Astrocyte of the cerebellum (primary cell): ENCODE data around the gene EDDM3A.
"Not testable (repeated sequence)": the region's sequence is repeated elsewhere in the genome, so short reads cannot be mapped to it uniquely, and the experiment has no call there.

ENCODE experiments used
- DNase-seq: peaks from one replicate; pipeline ENCODE4 v3.0.0-alpha.2; 2011; ENCODE audit warnings: low read depth
- H3K4me3 ChIP-seq: 2 replicates; pipeline ENCODE4 v1.5.1; 2011; ENCODE audit warnings: mild to moderate bottlenecking, low read depth, low read length, moderate library complexity
- CTCF ChIP-seq: IDR thresholded peaks from 2 replicates; pipeline ENCODE4 v1.5.1; 2012; ENCODE audit warnings: low read length, low read depth, moderate library complexity, mild to moderate bottlenecking; ENCODE audit errors: missing control alignments
- in situ Hi-C: cut with HindIII; loops from 2 replicates; pipeline ENCODE4 v1.10.0; 2017; ENCODE audit warnings: low sequenced_read_pairs

EDDM3A gene

DNA sequence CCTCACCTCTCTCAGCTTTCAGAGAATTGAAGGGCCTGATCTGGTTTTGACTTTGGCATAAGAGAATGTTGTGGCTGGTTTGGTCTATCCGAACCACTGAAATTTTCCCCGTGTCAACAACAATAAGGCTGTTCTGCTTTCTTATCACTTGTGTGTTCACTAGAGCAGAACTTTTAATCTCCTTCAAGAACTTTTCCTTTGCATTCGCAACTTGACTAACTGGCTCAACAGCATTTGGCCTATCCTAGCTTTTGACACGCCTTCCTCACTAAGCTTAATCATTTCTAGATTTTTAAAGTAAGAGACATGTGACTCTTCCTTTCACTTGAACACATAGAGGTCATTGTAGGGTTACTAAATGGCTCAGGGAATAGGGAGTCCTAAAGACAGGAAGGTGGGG is 25.9 kb upstream of the EDDM3A start:
- no peak overlapping the region for H3K4me3 ChIP-seq
- no peak for TF ChIP-seq CTCF
- in situ Hi-C loops: no loop called here
- no peak for DNase-seq

DNA sequence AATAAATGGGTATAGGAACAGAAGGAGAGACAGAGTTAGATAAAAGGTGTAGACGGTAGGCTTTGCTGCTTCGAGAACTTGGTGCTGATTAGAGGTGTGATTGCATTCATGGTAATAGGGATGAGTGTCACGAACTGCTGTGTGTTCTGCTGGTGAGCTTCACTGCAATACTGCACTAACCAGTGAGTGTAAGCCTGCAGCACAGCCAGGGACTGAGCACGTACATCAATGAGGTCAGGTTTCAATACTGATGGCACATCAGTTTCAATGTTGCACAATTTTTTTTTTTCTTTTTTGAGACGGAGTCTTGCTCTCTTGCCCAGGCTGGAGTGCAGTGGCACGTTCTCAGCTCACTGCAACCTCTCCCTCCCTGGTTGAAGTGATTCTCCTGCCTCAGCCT is 24.9 kb upstream of the EDDM3A start:
- no peak for TF ChIP-seq CTCF
- in situ Hi-C loops: no loop called here
- no peak overlapping the region for H3K4me3 ChIP-seq
- DNase-seq: no peak

DNA sequence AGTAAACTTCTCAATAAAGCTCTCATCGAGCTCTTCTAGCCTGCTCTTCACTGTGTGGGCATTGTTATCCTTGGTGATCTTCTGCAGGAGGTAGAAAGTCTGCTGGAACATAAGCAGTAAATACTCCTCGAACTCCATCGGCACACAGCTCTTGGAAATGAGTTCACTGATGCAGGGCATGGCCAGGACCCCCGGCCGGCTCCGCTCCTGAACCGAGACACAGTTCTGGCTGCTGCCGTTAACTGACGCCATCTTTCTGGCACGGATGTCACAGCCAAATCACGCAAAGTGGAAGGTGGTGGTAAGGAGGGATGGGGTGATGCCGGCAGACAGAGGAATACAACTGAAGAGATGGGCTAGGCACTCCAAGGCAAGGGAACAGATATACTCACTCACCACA is 23.7 kb upstream of the EDDM3A start:
- no peak overlapping the region for H3K4me3 ChIP-seq
- in situ Hi-C loops: no loop called here
- no peak for DNase-seq
- TF ChIP-seq CTCF: no peak

GRCh38 chr14:20723488-20723887 is 22.2 kb upstream of the EDDM3A start:
- H3K4me3 ChIP-seq: no peak overlapping the region
- in situ Hi-C loops: no loop called here
- DNase-seq: no peak
- TF ChIP-seq CTCF: no peak

GRCh38 chr14:20726121-20726520 is 19.6 kb upstream of the EDDM3A start:
- H3K4me3 ChIP-seq, in situ Hi-C loops, DNase-seq: not testable (repeated sequence)

DNA sequence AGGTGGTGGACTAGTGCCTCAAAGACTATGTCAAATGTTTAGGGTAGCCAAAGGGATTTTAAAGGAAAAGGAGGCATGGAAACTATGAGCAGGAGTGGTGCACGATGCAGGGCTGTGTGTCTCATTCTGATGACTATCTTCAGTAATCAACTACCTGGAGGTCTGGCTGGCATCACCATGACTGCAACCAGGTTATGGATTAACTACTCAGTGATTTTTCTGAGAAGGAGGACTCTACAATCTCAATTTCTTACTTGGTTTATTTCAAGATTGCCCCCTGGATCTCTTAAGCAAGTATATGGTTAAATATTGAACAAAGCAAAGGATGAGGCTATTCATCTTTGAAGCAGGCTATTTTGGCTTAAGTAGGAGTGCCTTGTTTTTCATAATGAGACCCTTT is 19.2 kb upstream of the EDDM3A start:
- no peak overlapping the region for H3K4me3 ChIP-seq
- DNase-seq: no peak
- in situ Hi-C loops: no loop called here
- no peak for TF ChIP-seq CTCF

DNA sequence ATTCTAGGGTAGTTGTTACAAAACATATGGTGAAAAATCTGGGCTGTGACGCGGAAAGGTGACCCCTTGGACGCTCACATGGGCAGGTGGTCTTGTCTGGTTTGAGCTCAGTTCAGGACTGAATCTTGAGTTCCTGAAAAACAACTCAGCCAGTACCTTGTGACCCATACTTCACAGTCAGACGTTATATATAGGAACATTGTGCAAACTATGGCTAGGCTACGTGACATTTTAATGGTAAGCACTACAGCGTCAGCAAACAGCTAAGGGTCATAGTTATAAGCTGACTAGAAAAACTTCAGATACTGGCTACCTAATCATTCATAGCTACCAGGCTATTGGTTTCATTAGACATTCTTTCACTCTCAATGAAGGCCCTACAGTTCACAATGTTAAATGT is 14.8 kb upstream of the EDDM3A start:
- TF ChIP-seq CTCF: no peak
- in situ Hi-C loops: no loop called here
- H3K4me3 ChIP-seq: no peak overlapping the region
- no peak for DNase-seq
